B cell (primary cell): ENCODE measurements around the gene COMMD1.

Source experiments
- CTCF ChIP-seq: fragments of 200-600 bp; IDR thresholded peaks from one replicate; pipeline ENCODE4 v1.8.0; 2022; ENCODE audit warnings: antibody characterized with exemption, mild to moderate bottlenecking
- EZH2 ChIP-seq: IDR thresholded peaks from 2 replicates; pipeline ENCODE4 v1.6.1; 2012; ENCODE audit warnings: borderline replicate concordance, low read depth, mild to moderate bottlenecking, moderate library complexity, low read length; ENCODE audit not compliant: insufficient read depth, poor library complexity, severe bottlenecking

GRCh38 chr2:62175728-62176127, 270.3 kb downstream of the COMMD1 start:
- TF ChIP-seq CTCF, result no peak
- no peak for TF ChIP-seq EZH2
